GM23338 (cell line): ENCODE data around the gene NOTCH3. TPM values are rescaled to one million over a fixed set of nuclear protein-coding genes. Genes with fewer than 3 reads are reported as not detected.

Experiments used
- ATAC-seq: fragments of 200-7000 bp; cut with Tn5 transposase; 3 replicates; pipeline ENCODE4 v1.9.1; 2020
- DNase-seq: peaks from one replicate; pipeline ENCODE4 v3.0.0-alpha.2; 2015; ENCODE audit warnings: low spot score
- H2AFZ ChIP-seq: fragments of 200-600 bp; sonication (generic); 2 replicates; pipeline ENCODE4 v1.8.0; 2016; ENCODE audit warnings: antibody characterized with exemption, mild to moderate bottlenecking, moderate library complexity
- H3F3A ChIP-seq: fragments of 200-600 bp; sonication (generic); replicated peaks from 2 replicates; pipeline ENCODE4 v1.8.0; 2017; ENCODE audit warnings: antibody characterized with exemption, mixed run types, low read depth
- H3K27ac ChIP-seq: fragments of 200-600 bp; sonication (generic); 2 replicates; pipeline ENCODE4 v1.6.1; 2016; ENCODE audit warnings: low read depth
- H3K27me3 ChIP-seq: fragments of 200-600 bp; sonication (generic); 2 replicates; pipeline ENCODE4 v1.8.0; 2016; ENCODE audit warnings: mild to moderate bottlenecking, mixed run types, moderate library complexity; ENCODE audit not compliant: insufficient read depth
- H3K36me3 ChIP-seq: fragments of 200-600 bp; sonication (generic); 2 replicates; pipeline ENCODE4 v1.8.0; 2016; ENCODE audit warnings: mild to moderate bottlenecking; ENCODE audit not compliant: insufficient read depth
- H3K4me1 ChIP-seq: fragments of 200-600 bp; sonication (generic); 2 replicates; pipeline ENCODE4 v1.8.0; 2016; ENCODE audit warnings: mild to moderate bottlenecking, moderate library complexity; ENCODE audit not compliant: insufficient read depth
- H3K4me2 ChIP-seq: fragments of 200-600 bp; sonication (generic); 2 replicates; pipeline ENCODE4 v1.7.1; 2017; ENCODE audit warnings: mixed run types
- H3K4me3 ChIP-seq: fragments of 200-600 bp; sonication (generic); 2 replicates; pipeline ENCODE4 v1.6.1; 2016; ENCODE audit warnings: mixed run types
- H3K79me2 ChIP-seq: fragments of 200-600 bp; sonication (generic); replicated peaks from 2 replicates; pipeline ENCODE4 v1.8.0; 2017; ENCODE audit warnings: mild to moderate bottlenecking; ENCODE audit not compliant: insufficient read depth
- H3K9me2 ChIP-seq: fragments of 200-600 bp; sonication (generic); 2 replicates; pipeline ENCODE4 v1.8.0; 2017; ENCODE audit not compliant: insufficient read depth
- H4K20me1 ChIP-seq: fragments of 200-600 bp; sonication (generic); replicated peaks from 2 replicates; pipeline ENCODE4 v1.8.0; 2017; ENCODE audit warnings: mild to moderate bottlenecking; ENCODE audit not compliant: insufficient read depth
- H3K27ac Mint-ChIP-seq: 2 replicates; pipeline ENCODE4 v1.8.0; 2020; ENCODE audit warnings: inconsistent platforms, mild to moderate bottlenecking, moderate library complexity, mixed read lengths
- H3K27me3 Mint-ChIP-seq: 3 replicates; pipeline ENCODE4 v1.8.0; 2022; ENCODE audit warnings: low read depth, mild to moderate bottlenecking, moderate library complexity, mixed read lengths, inconsistent platforms; ENCODE audit not compliant: insufficient read depth, poor library complexity
- H3K36me3 Mint-ChIP-seq: 3 replicates; pipeline ENCODE4 v1.8.0; 2021; ENCODE audit warnings: low read depth, mild to moderate bottlenecking, inconsistent platforms, moderate library complexity, mixed read lengths
- H3K4me1 Mint-ChIP-seq: 3 replicates; pipeline ENCODE4 v1.8.0; 2020; ENCODE audit warnings: mild to moderate bottlenecking, inconsistent platforms, mixed read lengths
- H3K4me3 Mint-ChIP-seq: 3 replicates; pipeline ENCODE4 v1.8.0; 2021; ENCODE audit warnings: moderate library complexity, mild to moderate bottlenecking, inconsistent platforms, mixed read lengths
- H3K9me3 Mint-ChIP-seq: 3 replicates; pipeline ENCODE4 v1.8.0; 2020; ENCODE audit warnings: moderate library complexity, mild to moderate bottlenecking, inconsistent platforms, mixed read lengths
- CREB1 ChIP-seq: fragments of 250-450 bp; sonication (Bioruptor Pico); IDR thresholded peaks from 2 replicates; pipeline ENCODE4 v1.5.0; 2020; ENCODE audit warnings: low read depth, mild to moderate bottlenecking, moderate library complexity
- EZH2 ChIP-seq: fragments of 200-600 bp; sonication (generic); IDR thresholded peaks from one replicate; pipeline ENCODE4 v1.8.0; 2017; ENCODE audit warnings: antibody characterized with exemption, mild to moderate bottlenecking, low read depth; ENCODE audit not compliant: unreplicated experiment
- EZH2phosphoT487 ChIP-seq: fragments of 200-600 bp; sonication (generic); IDR thresholded peaks from one replicate; pipeline ENCODE4 v1.8.1; 2018; ENCODE audit warnings: antibody characterized with exemption; ENCODE audit not compliant: unreplicated experiment
- JUNB ChIP-seq: IDR thresholded peaks from one replicate; pipeline ENCODE4 v1.6.1; 2016; ENCODE audit warnings: antibody characterized with exemption; ENCODE audit not compliant: unreplicated experiment
- POLR2AphosphoS5 ChIP-seq: IDR thresholded peaks from 2 replicates; pipeline ENCODE4 v1.6.1; 2016; ENCODE audit warnings: antibody characterized with exemption, low read depth
- REST ChIP-seq: IDR thresholded peaks from one replicate; pipeline ENCODE4 v1.6.1; 2018; ENCODE audit warnings: antibody characterized with exemption; ENCODE audit not compliant: unreplicated experiment
- STAT1 ChIP-seq: IDR thresholded peaks from one replicate; pipeline ENCODE4 v1.6.1; 2016; ENCODE audit warnings: antibody characterized with exemption; ENCODE audit not compliant: unreplicated experiment
- ZNF331 ChIP-seq: fragments of 250-450 bp; sonication (Bioruptor Pico); IDR thresholded peaks from 2 replicates; pipeline ENCODE4 v1.5.0; 2020; ENCODE audit warnings: low read depth, mild to moderate bottlenecking, moderate library complexity
- polyA plus RNA-seq: library from polyadenylated mRNA; unstranded; fragments of >200 nt; fragmentation: Nextera tagmentation; extraction: Ambion mirVana; gene quantifications from 2 replicates; pipeline ENCODE4 v1.2.1, GENCODE V29; 2016
- total RNA-seq: library from RNA; depleted of rRNA; stranded (reverse); fragments of >200 nt; shearing (Covaris generic); gene quantifications from 2 replicates; pipeline ENCODE4 v1.2.3, GENCODE V29; 2014
- TF ChIP-seq, protein P1 (sequence below), 2 experiments: fragments of 200-600 bp in 1 of 2; sonication (generic) in 1 of 2; conservative IDR thresholded peaks; 2 replicates each; pipeline versions ENCODE4 v1.5.1 to v1.6.1; 2016 to 2017; ENCODE audit warnings: antibody characterized with exemption in 2 of 2, low read depth in 2 of 2, mild to moderate bottlenecking in 2 of 2, moderate library complexity in 1 of 2
- TF ChIP-seq, protein P2 (sequence below): IDR thresholded peaks from 2 replicates; pipeline ENCODE4 v1.6.1; 2016; ENCODE audit warnings: antibody characterized with exemption

The NOTCH3 gene
- total and polyA plus RNA-seq, 2 experiments from 2014 or later = 24.3 to 172 TPM

DNA sequence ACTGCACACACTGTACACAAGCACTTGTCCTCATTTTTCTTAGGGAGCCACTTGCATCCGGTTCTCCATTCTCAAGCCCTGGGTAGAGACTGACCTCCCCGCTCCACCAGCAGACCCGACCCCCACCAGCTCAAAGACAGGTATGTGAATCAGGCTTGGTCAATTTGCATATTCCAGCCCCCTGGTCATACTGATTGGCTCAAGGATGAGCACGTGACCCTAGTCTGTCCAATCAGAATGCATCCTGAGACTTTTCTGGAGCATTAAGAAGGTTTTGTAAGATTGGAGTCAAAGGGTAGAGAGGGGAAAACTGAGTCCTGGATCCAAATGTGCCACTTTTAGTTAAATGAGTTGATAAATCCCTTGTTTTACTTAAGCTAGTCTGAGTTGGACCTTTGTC is 34.1 kb downstream of the NOTCH3 start (continued):
- TF ChIP-seq REST (no peak), STAT1 (no peak), JUNB (no peak), EZH2phosphoT487 (no peak)

- Histone ChIP-seq H3K4me3 (no peak overlapping the region), H3K4me2 (no peak overlapping the region), H3K27me3 (no peaks in the 10 kb centered on the region), H3K4me1 (no peaks in the 10 kb centered on the region), H3K27ac (no peak overlapping the region), H3F3A (0 out of 2 replicates have a peak, but pooled peaks cover 6% of the 10 kb centered on the region), H2AFZ (no peak overlapping the region), H3K79me2 (no peaks in the 10 kb centered on the region), H4K20me1 (no peaks in the 10 kb centered on the region), H3K9me2 (0 out of 2 replicates have a peak, but pooled peaks cover 3% of the 10 kb centered on the region), H3K36me3 (peaks cover 43% of the 10 kb centered on the region)
- ATAC-seq (peak; percentile 74), DNase-seq (peak; percentile 38)
- H3K27ac Mint-ChIP-seq = no peak overlapping the region
- peaks cover 9% of the 10 kb centered on the region for H3K27me3 Mint-ChIP-seq
- H3K36me3 Mint-ChIP-seq = peaks cover 72% of the 10 kb centered on the region
- TF ChIP-seq ZNF331 (CRISPR knock-in tag) = no peak
- no peak for TF ChIP-seq JUNB
- TF ChIP-seq REST = no peak
- no peak for TF ChIP-seq POLR2AphosphoS5
- TF ChIP-seq, protein P1, sequence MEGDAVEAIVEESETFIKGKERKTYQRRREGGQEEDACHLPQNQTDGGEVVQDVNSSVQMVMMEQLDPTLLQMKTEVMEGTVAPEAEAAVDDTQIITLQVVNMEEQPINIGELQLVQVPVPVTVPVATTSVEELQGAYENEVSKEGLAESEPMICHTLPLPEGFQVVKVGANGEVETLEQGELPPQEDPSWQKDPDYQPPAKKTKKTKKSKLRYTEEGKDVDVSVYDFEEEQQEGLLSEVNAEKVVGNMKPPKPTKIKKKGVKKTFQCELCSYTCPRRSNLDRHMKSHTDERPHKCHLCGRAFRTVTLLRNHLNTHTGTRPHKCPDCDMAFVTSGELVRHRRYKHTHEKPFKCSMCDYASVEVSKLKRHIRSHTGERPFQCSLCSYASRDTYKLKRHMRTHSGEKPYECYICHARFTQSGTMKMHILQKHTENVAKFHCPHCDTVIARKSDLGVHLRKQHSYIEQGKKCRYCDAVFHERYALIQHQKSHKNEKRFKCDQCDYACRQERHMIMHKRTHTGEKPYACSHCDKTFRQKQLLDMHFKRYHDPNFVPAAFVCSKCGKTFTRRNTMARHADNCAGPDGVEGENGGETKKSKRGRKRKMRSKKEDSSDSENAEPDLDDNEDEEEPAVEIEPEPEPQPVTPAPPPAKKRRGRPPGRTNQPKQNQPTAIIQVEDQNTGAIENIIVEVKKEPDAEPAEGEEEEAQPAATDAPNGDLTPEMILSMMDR (conservative IDR thresholded peaks at IDR 0.05; ENCODE audit: low read depth in 2 of 2) = peak; percentile 43 to 54
- TF ChIP-seq, protein P2, sequence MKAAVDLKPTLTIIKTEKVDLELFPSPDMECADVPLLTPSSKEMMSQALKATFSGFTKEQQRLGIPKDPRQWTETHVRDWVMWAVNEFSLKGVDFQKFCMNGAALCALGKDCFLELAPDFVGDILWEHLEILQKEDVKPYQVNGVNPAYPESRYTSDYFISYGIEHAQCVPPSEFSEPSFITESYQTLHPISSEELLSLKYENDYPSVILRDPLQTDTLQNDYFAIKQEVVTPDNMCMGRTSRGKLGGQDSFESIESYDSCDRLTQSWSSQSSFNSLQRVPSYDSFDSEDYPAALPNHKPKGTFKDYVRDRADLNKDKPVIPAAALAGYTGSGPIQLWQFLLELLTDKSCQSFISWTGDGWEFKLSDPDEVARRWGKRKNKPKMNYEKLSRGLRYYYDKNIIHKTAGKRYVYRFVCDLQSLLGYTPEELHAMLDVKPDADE = no peak
- TF ChIP-seq STAT1 = no peak
- TF ChIP-seq EZH2 = no peak
- no peak for TF ChIP-seq CREB1 (CRISPR knock-in tag)
- H3K9me3 Mint-ChIP-seq = peaks cover 31% of the 10 kb centered on the region
- H3K4me3 Mint-ChIP-seq = no peak overlapping the region
- no peaks in the 10 kb centered on the region; the same call in 2 of the 3 replicates for H3K4me1 Mint-ChIP-seq
Observed at GRCh38 chr19:15161028-15161984, 39.5 kb downstream of the NOTCH3 start.
